ENCODE data around the gene ZDHHC8. TPM values are rescaled to one million over a fixed set of nuclear protein-coding genes. Genes with fewer than 3 reads are reported as not detected.
"Not testable (repeated sequence)": the region's sequence is repeated elsewhere in the genome, so short reads cannot be mapped to it uniquely, and the experiment has no call there.

The ZDHHC8 gene
- total RNA-seq, 3 donors from 2014 or later = 10.2 to 14.1 (median 11.2) TPM

- no peaks in the 10 kb centered on the region for H3K4me1 ChIP-seq
- TF ChIP-seq POLR2A (IDR thresholded peaks at IDR 0.05) = no peak
- no peak for TF ChIP-seq CTCF (IDR thresholded peaks at IDR 0.05)
- TF ChIP-seq POLR2AphosphoS5 (IDR thresholded peaks at IDR 0.05) = no peak
- no peaks in the 10 kb centered on the region for H3K36me3 ChIP-seq
- no peak for DNase-seq (ENCODE audit: low spot score in 2 of 2)
- no peak overlapping the region for H3K4me3 ChIP-seq
- H3K27me3 ChIP-seq = peaks cover 0 to 8% of the 10 kb centered on the region in 2 donors
- intact Hi-C loops (cut with DNase I; ENCODE audit: low total_unique reads) = loop anchor here (2.0 kb wide), 1 partner anchor 126 kb away; no protein-coding TSS in a partner anchor
- H3K9me3 ChIP-seq = no peaks in the 10 kb centered on the region
- no peak overlapping the region for H3K27ac ChIP-seq
Measured at GRCh38 chr22:20159076-20159475, 27.5 kb downstream of the ZDHHC8 start.

- not testable (repeated sequence) for H3K36me3 ChIP-seq; DNase-seq (ENCODE audit: low spot score in 2 of 2); H3K27ac ChIP-seq; H3K4me3 ChIP-seq; H3K9me3 ChIP-seq; H3K27me3 ChIP-seq; H3K4me1 ChIP-seq
- intact Hi-C loops (cut with DNase I; ENCODE audit: low total_unique reads) = loop anchor here (2.0 kb wide), 1 partner anchor 125 kb away; no protein-coding TSS in a partner anchor
Measured at GRCh38 chr22:20159531-20159930, 27.9 kb downstream of the ZDHHC8 start.

- Histone ChIP-seq H3K27ac (no peak overlapping the region), H3K27me3 (peaks cover 0 to 8% of the 10 kb centered on the region in 2 donors), H3K4me1 (no peaks in the 10 kb centered on the region), H3K4me3 (no peak overlapping the region), H3K36me3 (no peaks in the 10 kb centered on the region), H3K9me3 (no peaks in the 10 kb centered on the region)
- no peak for TF ChIP-seq POLR2AphosphoS5 (IDR thresholded peaks at IDR 0.05)
- TF ChIP-seq CTCF (IDR thresholded peaks at IDR 0.05) = no peak
- TF ChIP-seq POLR2A (IDR thresholded peaks at IDR 0.05) = no peak
- DNase-seq (ENCODE audit: low spot score in 2 of 2) = no peak
- intact Hi-C loops (cut with DNase I; ENCODE audit: low total_unique reads) = no loop called here
Measured at GRCh38 chr22:20160041-20160440, 28.4 kb downstream of the ZDHHC8 start.

GRCh38 chr22:20164863-20165262, 33.3 kb downstream of the ZDHHC8 start:
- Histone ChIP-seq H3K9me3 (no peaks in the 10 kb centered on the region), H3K4me1 (no peaks in the 10 kb centered on the region), H3K36me3 (no peaks in the 10 kb centered on the region), H3K4me3 (no peak overlapping the region), H3K27ac (no peak overlapping the region), H3K27me3 (no peaks in the 10 kb centered on the region)
- intact Hi-C loops (cut with DNase I; ENCODE audit: low total_unique reads) = no loop called here
- no peak for TF ChIP-seq CTCF (IDR thresholded peaks at IDR 0.05)
- no peak for TF ChIP-seq POLR2AphosphoS5 (IDR thresholded peaks at IDR 0.05)
- TF ChIP-seq POLR2A (IDR thresholded peaks at IDR 0.05) = no peak
- no peak for DNase-seq (ENCODE audit: low spot score in 2 of 2)

- H3K4me3 ChIP-seq = no peak overlapping the region
- TF ChIP-seq POLR2A (IDR thresholded peaks at IDR 0.05) (no peak), CTCF (IDR thresholded peaks at IDR 0.05) (no peak), POLR2AphosphoS5 (IDR thresholded peaks at IDR 0.05) (no peak)
- intact Hi-C loops (cut with DNase I; ENCODE audit: low total_unique reads) = no loop called here
- no peaks in the 10 kb centered on the region for H3K36me3 ChIP-seq
- no peak overlapping the region for H3K27ac ChIP-seq
- H3K9me3 ChIP-seq = no peaks in the 10 kb centered on the region
- no peaks in the 10 kb centered on the region for H3K4me1 ChIP-seq
- no peak for DNase-seq (ENCODE audit: low spot score in 2 of 2)
- H3K27me3 ChIP-seq = no peaks in the 10 kb centered on the region
Measured at GRCh38 chr22:20165421-20165820, 33.8 kb downstream of the ZDHHC8 start.

GRCh38 chr22:20165913-20166312, 34.3 kb downstream of the ZDHHC8 start:
- no peak overlapping the region for H3K27ac ChIP-seq
- TF ChIP-seq CTCF (IDR thresholded peaks at IDR 0.05) (no peak), POLR2A (IDR thresholded peaks at IDR 0.05) (no peak), POLR2AphosphoS5 (IDR thresholded peaks at IDR 0.05) (no peak)
- H3K9me3 ChIP-seq = no peaks in the 10 kb centered on the region
- intact Hi-C loops (cut with DNase I; ENCODE audit: low total_unique reads) = no loop called here
- H3K4me1 ChIP-seq = no peaks in the 10 kb centered on the region
- no peak overlapping the region for H3K4me3 ChIP-seq
- no peaks in the 10 kb centered on the region for H3K36me3 ChIP-seq
- DNase-seq (ENCODE audit: low spot score in 2 of 2) = no peak
- no peaks in the 10 kb centered on the region for H3K27me3 ChIP-seq

Measured in breast epithelium (tissue), 4 donors.